Ureter (tissue), 1 donor: ENCODE data around the gene LRPAP1. TPM values are rescaled to one million over a fixed set of nuclear protein-coding genes. Genes with fewer than 3 reads are reported as not detected.
"Not testable (repeated sequence)": the region's sequence is repeated elsewhere in the genome, so short reads cannot be mapped to it uniquely, and the experiment has no call there.

Experiments
- DNase-seq: peaks from one replicate; pipeline ENCODE4 v3.0.0-alpha.2; 2020; ENCODE audit warnings: low spot score
- total RNA-seq: library from RNA; stranded (reverse); gene quantifications from one replicate; pipeline ENCODE4 v1.2.4, GENCODE V29; 2023
- donor health status: DM: yes; HTN: yes; CAD: no.

The LRPAP1 gene
- total RNA-seq = 145 TPM

- peak; percentile 91 for DNase-seq
Observed at GRCh38 chr4:3531879-3532750, at the start of gene LRPAP1. LRPAP1 (minus strand) TSS chr4:3532422; CDS start chr4:3532412, 10 bp downstream.

- not testable (repeated sequence) for DNase-seq
Observed at GRCh38 chr4:3581334-3582090, 49.3 kb upstream of the LRPAP1 start.

- not testable (repeated sequence) for DNase-seq
Observed at GRCh38 chr4:3580859-3581258, 48.6 kb upstream of the LRPAP1 start.

DNA sequence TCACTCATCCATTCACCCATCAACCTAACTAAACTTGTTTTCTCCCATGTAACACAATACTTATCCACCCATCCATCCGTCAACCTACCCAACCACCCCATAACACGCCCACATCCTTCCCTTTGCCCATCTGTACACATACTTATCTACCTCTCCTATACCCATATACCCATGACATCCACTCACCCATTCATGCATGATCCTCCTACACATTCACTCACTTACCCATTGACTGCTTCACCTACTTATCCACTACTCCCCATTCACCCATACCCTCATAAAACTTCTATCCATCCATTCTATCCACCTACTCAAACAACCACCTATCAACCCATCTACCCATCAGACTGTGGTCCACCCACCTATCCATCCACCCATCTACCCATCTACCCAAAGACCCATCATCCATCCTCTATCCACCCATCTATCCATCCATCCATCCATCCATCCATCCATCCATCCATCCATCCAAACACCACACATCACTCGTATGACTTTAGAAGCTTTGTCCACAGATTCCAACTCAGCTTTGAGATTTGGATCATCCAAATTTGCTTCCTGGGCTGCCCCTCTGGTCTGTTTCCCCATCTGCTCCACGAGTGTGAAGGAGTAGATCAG is 46.4 kb upstream of the LRPAP1 start:
- DNase-seq = not testable (repeated sequence)

DNA sequence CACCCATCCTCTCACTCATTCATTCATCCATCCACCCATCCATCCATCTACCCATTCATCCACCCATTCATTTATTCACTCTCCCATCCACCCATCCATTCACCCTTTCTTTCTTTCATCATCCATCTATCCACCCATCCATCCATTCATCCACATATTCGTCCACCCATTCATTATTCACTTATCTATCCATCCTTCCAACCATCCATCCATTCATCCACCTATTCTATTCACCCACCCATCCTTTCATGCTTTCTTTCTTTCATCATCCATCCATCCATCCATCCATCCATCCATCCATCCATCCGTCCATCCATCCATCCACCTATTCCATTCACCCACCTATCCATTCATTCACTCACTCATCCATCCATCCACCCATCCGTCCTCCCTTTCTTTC is 45.8 kb upstream of the LRPAP1 start:
- DNase-seq = not testable (repeated sequence)

DNA sequence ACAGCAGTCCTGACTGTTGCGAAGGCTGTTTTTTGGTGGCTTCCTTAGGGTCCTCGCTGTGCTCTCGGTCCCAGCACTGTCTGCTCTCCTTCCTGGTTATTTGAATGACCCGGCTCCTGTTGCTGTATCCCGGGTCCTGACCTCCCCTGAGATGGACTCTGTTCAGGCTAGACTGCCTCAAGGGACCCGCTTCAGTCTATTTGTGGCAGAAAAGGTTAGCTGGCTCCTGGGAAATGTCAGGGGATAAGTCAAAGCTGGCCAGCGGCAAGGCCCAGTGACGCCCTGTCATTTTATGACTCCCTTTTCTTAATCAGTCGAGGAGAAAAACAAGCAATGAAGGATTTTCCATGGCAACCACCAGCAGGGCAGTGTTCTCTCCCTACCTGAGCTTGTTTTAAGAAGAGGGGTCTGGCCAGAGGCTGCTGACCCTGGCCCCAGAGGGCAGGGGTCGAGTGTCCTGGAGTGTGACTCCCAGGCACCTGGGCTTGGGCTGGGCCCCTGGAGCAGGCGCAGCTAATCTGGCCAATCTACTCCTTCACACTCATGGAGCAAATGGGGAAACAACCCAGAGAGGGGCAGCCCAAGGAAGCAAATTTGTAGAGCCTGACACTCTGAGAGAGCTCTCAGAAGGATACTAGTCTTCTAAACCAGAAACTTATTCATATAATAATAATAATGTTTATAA is 45.1 kb upstream of the LRPAP1 start:
- DNase-seq = not testable (repeated sequence)

DNA sequence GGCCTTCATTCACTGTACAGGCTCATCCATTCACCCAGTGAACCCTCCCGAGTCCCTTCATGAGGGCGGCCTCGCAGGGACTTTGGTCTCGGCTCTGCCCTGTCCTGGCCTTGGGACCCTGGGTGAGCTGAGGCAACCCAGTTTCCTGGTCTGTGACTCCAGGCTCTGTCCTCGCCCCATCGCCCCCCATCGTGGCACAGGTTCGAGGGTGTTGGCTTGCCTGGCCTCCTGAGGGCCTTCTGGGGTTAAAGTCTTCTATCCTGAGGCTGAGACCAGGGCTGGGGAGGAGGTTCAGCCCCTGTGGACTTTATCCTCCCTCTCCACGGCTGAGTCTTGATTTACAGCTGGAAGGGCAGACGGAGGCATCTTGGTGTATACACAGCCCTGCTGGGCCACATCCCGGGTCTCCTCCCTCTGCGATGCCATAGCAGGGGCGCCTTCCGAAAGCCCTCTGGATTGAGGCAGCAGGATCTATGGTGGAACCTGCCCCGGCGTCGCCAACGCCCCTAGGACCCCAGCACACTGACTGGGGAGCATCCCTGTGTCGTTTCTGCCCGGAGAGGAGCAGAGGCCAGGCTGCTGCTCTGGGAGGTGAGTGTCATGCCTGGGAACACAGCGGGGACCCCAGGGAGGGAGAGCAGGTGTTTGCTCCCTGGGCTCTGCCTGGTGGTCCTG is 44.4 kb upstream of the LRPAP1 start:
- not testable (repeated sequence) for DNase-seq

DNA sequence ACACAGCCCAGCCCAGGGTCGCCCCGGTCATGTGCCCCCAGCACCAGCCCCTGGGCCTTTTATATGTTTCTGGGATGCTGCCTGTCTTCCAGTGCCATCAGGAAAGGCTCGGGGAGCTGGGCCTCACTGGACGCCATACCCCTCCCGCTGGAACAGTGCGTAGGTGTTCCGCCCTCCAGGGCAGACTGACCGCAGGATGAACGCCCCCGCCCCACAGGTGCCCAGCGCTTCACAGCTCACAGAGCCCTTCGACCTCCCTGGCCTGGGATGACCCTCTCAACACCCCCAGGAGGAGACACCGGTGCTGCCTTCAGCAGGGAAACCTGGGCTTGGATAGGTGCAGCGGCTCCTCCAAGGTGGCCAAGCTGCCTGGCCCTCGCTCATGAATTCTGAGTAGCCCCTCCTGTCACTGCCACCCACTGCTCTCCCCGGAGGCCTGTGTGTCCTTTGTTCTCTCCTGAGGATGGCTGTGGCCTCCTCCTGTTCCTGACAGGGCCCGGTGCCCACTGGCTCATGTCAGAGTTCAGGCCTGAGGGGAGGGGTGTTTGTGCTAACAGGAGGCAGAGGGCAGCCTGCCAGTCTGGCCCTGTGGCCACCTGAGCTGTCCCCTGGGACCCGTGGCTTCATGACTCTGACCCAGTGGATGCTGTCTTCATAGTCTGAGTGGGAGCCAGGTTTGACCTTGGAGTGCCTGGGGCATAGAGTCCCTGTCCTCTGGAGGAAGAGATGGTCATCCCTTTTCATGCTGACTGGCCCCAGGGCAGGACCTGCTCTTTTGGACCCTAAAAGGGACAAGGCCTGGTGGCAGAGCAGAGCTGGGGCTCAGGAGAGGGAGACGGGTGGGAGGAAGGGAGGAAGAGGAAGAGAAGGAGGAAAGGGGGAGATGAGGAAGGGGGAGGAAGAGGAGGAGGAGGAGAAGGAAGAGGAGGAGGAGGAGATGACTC is 43.5 kb upstream of the LRPAP1 start:
- DNase-seq = not testable (repeated sequence)

DNA sequence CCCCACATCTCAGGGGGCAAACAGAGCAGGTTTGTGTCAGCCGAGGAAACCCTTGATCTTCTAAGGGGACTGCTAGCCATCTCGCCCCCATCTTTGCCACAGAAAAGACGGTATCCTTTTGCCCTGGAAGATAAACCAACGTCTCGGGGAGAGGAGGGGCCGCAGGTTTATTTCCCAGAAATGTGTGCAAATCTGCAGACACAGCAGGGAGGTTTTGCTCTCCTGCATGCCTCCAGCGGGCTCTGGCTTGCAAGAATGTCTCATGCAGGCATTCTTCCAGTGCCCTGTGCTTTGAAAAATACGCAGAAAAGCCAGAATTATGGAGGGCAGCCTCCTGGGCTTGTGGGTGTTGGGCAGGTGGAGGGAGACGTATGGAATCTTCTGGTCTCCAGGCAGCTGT is 42.6 kb upstream of the LRPAP1 start:
- DNase-seq = not testable (repeated sequence)

DNA sequence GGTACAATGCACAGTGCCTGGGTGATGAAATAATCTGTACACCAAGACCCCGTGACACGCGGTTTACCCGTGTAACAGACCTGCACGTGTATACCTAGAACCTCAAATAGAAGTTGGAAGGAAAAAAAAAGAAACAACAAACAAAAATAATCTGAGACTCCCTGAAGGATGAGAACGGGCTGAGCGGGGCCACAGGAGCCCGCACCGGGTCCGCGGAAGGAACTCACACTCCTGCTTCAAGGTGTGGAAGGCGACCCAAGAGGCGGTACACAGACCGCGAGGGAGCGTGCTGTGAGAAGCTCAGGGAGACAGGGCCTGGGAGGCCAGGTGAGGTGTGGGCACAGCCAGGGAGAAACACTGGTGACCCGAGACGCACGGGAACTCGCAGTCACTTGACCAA is 42.1 kb upstream of the LRPAP1 start:
- DNase-seq = not testable (repeated sequence)

GRCh38 chr4:3573131-3573530 is 40.9 kb upstream of the LRPAP1 start:
- DNase-seq = no peak

DNA sequence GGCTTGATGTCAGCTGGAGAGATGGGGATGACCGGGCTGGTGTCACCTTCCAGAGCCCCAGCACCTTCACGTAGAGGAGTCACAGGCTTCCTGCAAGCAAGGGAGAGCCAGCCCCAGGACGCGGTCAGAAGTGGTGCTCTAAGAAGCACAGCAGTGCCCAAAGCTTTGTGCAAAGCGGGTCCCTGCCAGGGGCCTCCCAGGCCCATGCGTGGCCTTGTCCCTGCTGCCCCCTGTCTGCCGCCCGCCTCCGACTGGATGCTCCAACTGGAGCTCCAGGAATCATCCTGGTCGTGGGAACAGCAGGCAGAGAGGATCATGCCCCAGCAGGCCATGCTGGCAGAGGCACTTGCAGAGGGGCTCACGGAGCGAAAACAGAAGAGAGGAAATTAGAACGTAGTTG is 40.1 kb upstream of the LRPAP1 start:
- no peak for DNase-seq

- no peak for DNase-seq
Observed at GRCh38 chr4:3571921-3572320, 39.7 kb upstream of the LRPAP1 start.

- not testable (repeated sequence) for DNase-seq
Observed at GRCh38 chr4:3570923-3571322, 38.7 kb upstream of the LRPAP1 start.

DNA sequence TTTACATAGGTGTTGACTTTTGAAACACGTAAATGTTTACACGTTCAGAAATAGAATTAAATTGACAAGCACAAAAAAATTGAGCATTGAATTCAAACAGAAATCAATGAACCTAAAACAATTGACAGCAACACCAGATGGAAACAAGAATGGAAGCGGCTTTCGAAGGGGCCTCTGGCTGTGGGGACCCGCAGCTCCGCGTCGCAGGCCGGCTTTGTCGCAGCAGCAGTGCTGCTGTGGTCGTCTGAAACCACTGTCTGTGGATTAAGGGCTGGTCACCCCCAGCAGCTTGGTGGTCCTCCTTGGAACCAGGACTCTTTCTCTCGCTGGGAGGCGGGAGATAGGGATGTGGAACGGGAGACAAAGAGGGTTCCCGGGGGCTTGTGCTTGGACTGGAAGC is 37.4 kb upstream of the LRPAP1 start:
- DNase-seq = not testable (repeated sequence)

DNA sequence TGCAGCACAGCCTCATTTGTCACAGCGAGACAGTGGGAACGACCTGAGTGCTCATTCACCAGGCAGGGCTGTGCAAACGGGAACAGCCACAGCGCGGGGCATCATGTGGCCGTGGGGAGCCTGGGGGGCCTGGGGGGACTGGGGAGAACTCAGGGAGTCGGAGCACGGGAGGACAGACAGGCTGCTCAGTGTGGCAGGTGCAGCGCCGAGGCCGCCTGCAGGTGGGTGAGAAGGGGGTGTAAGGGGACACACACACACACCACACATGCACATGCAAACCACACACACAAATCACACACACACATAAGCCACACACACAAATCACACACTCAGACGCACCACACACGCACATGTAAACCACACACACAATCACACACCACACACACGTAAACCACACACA is 34.5 kb upstream of the LRPAP1 start:
- not testable (repeated sequence) for DNase-seq

DNA sequence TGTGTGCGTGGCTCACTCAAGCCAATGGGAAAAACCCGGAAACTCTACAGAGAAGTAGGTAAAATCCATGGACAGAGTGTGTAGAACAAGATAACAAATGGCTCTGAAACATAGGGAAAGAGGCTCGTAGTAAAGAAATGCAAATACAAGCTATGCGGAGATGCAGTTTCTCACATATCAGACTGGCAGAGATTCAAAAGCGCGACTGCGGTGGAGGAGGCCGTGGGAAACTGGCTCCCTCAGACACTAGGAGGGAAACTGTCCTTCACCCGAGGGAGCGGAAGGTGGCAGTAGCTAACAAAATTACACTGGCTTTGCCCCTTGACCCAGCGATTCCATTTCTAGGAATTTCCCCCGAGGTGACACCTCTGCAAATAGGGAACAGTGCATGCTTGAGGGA is 34.1 kb upstream of the LRPAP1 start:
- DNase-seq = not testable (repeated sequence)

DNA sequence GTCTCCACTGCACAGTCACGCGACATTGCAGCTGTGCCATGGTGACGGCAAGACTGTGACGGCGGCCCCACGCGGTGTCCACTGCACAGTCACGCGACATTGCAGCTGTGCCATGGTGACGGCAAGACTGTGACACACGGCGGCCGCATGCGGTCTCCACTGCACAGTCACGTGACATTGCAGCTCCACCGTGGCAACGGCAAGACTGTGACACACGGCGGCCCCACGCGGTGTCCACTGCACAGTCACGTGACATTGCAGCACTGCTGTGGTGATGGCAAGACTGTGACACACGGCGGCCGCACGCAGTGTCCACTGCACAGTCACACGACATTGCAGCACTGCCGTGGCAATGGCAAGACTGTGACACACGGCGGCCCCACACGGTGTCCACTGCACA is 32.7 kb upstream of the LRPAP1 start:
- not testable (repeated sequence) for DNase-seq

DNA sequence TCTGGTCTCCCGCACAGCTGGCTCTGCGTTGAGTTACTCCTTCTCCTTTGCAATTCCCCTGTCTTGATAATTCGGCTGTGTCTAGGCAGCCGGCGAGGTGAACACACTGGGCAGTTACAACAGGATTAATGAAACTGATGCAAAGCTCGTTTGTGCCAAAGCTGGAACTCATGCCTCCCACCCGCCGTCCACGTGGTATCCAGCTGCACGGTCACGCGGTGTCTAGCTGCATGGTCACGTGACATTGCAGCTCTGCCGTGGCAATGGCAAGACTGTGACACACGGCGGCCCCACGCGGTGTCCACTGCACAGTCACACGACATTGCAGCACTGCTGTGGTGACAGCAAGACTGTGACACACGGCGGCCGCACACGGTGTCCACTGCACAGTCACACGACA is 31.2 kb upstream of the LRPAP1 start:
- no peak for DNase-seq

- DNase-seq = not testable (repeated sequence)
Observed at GRCh38 chr4:3562127-3562526, 29.9 kb upstream of the LRPAP1 start.
